HFFc6 (cell line): ENCODE data around the gene GRIK4. TPM values are rescaled to one million over a fixed set of nuclear protein-coding genes. Genes with fewer than 3 reads are reported as not detected.

Experiments used
- DNase-seq: peaks from one replicate; pipeline ENCODE4 v3.0.0-alpha.2; 2018
- H3K27ac Mint-ChIP-seq: 2 replicates; pipeline ENCODE4 v1.8.0; 2020; ENCODE audit warnings: mild to moderate bottlenecking, mixed read lengths
- H3K27me3 Mint-ChIP-seq: 2 replicates; pipeline ENCODE4 v1.8.0; 2021; ENCODE audit warnings: mild to moderate bottlenecking, moderate library complexity, mixed read lengths; ENCODE audit not compliant: insufficient read depth
- H3K36me3 Mint-ChIP-seq: 2 replicates; pipeline ENCODE4 v1.8.0; 2021; ENCODE audit warnings: low read depth, mixed read lengths
- H3K4me1 Mint-ChIP-seq: 2 replicates; pipeline ENCODE4 v1.8.0; 2020; ENCODE audit warnings: low read depth, mixed read lengths
- H3K4me3 Mint-ChIP-seq: 2 replicates; pipeline ENCODE4 v1.8.0; 2020; ENCODE audit warnings: mild to moderate bottlenecking, moderate library complexity, mixed read lengths
- H3K9me3 Mint-ChIP-seq: 2 replicates; pipeline ENCODE4 v1.8.0; 2020; ENCODE audit warnings: mild to moderate bottlenecking, mixed read lengths
- CTCF ChIP-seq: fragments of 200-600 bp; sonication (generic); IDR thresholded peaks from 2 replicates; pipeline ENCODE4 v1.5.0; 2021; ENCODE audit warnings: antibody characterized with exemption, mild to moderate bottlenecking
- total RNA-seq, 6 experiments: library from RNA; stranded (reverse); fragmentation: NEBNext Ultra II Directional; extraction: Animal tissue kit (Norgen Biotek cat#: 25700); gene quantifications; 2 replicates in 1 of 6; 3 replicates in 5 of 6; pipeline ENCODE4 v1.2.3, GENCODE V29; 2021

The GRIK4 gene
- total RNA-seq, 6 experiments from 2014 or later, result not detected

GRCh38 chr11:121035169-121035755 is 523.7 kb downstream of the GRIK4 start:
- H3K36me3 Mint-ChIP-seq, result no peaks in the 10 kb centered on the region
- peaks cover 2% of the 10 kb centered on the region; the same call in 1 of the 2 replicates for H3K27me3 Mint-ChIP-seq
- no peak overlapping the region for H3K4me3 Mint-ChIP-seq
- no peaks in the 10 kb centered on the region for H3K9me3 Mint-ChIP-seq
- DNase-seq, result no peak
- H3K27ac Mint-ChIP-seq, result no peak overlapping the region
- H3K4me1 Mint-ChIP-seq, result peaks cover 15% of the 10 kb centered on the region
- no peak for TF ChIP-seq CTCF

GRCh38 chr11:121035780-121036179 is 524.2 kb downstream of the GRIK4 start:
- peaks cover 17% of the 10 kb centered on the region for H3K4me1 Mint-ChIP-seq
- H3K4me3 Mint-ChIP-seq, result no peak overlapping the region
- no peak for DNase-seq
- no peak overlapping the region for H3K27ac Mint-ChIP-seq
- no peaks in the 10 kb centered on the region for H3K36me3 Mint-ChIP-seq
- TF ChIP-seq CTCF, result no peak
- no peaks in the 10 kb centered on the region for H3K9me3 Mint-ChIP-seq
- H3K27me3 Mint-ChIP-seq, result peaks cover 2% of the 10 kb centered on the region; the same call in 1 of the 2 replicates

- peaks cover 17% of the 10 kb centered on the region for H3K4me1 Mint-ChIP-seq
- H3K27ac Mint-ChIP-seq, result no peak overlapping the region
- no peak for TF ChIP-seq CTCF
- peaks cover 2% of the 10 kb centered on the region; the same call in 1 of the 2 replicates for H3K27me3 Mint-ChIP-seq
- no peak overlapping the region for H3K4me3 Mint-ChIP-seq
- H3K36me3 Mint-ChIP-seq, result no peaks in the 10 kb centered on the region
- no peaks in the 10 kb centered on the region for H3K9me3 Mint-ChIP-seq
- no peak for DNase-seq
These were observed 525.5 kb downstream of the GRIK4 start for GRCh38 chr11:121037016-121037415.

Other genes with a start within 250 kb of the GRIK4 start
- 10 to 100 TPM in 1 of 6 experiments, 1 to 10 TPM in 5; 7.8 to 10.2 (median 8.6) TPM for gene TLCD5, start 186.4 kb upstream of the GRIK4 start, total RNA-seq
- 10 to 100 TPM; 72.9 to 95.1 (median 85.0) TPM for gene ARHGEF12, start 175.3 kb upstream of the GRIK4 start, total RNA-seq